GM19239 (cell line): ENCODE results near the gene DCLK2.

Experiments
- DNase-seq: peaks from one replicate; pipeline ENCODE4 v3.0.0; 2011; ENCODE audit warnings: low spot score; ENCODE audit not compliant: insufficient read length
- FAIRE-seq: peaks from 2 replicates; lab custom pipeline; 2011; peaks lifted over from hg19 to GRCh38; lab: Jason Lieb, UNC

Gene DCLK2

GRCh38 chr4:150068300-150068960, 9.8 kb upstream of the DCLK2 start:
- FAIRE-seq: no peak
- DNase-seq: no peak

- DNase-seq (no peak), FAIRE-seq (no peak)
Measured at GRCh38 chr4:150069353-150069752, 8.9 kb upstream of the DCLK2 start.

GRCh38 chr4:150070464-150071170, 7.6 kb upstream of the DCLK2 start:
- no peak for FAIRE-seq
- DNase-seq: no peak

GRCh38 chr4:150072471-150072870, 5.8 kb upstream of the DCLK2 start:
- DNase-seq: no peak
- no peak for FAIRE-seq

GRCh38 chr4:150072906-150073714, 5.1 kb upstream of the DCLK2 start:
- no peak for DNase-seq
- no peak for FAIRE-seq

GRCh38 chr4:150074064-150074463, 4.2 kb upstream of the DCLK2 start:
- DNase-seq (no peak), FAIRE-seq (no peak)

- FAIRE-seq: no peak
- DNase-seq: no peak
Measured at GRCh38 chr4:150078579-150079080, 385 bp downstream of the DCLK2 start.

GRCh38 chr4:150079081-150079581, 886 bp downstream of the DCLK2 start:
- FAIRE-seq (no peak), DNase-seq (peak; percentile 39)

GRCh38 chr4:150080337-150080736, 2.1 kb downstream of the DCLK2 start:
- no peak for FAIRE-seq

GRCh38 chr4:150080875-150081274, 2.6 kb downstream of the DCLK2 start:
- DNase-seq (no peak), FAIRE-seq (no peak)

More at GRCh38 chr4:150080337-150080736, 2.1 kb downstream of the DCLK2 start:
- no peak for DNase-seq

GRCh38 chr4:150082241-150082640, 4.0 kb downstream of the DCLK2 start:
- no peak for DNase-seq
- no peak for FAIRE-seq

- FAIRE-seq (no peak), DNase-seq (no peak)
Measured at GRCh38 chr4:150087006-150087405, 8.8 kb downstream of the DCLK2 start.

- DNase-seq (no peak), FAIRE-seq (no peak)
Measured at GRCh38 chr4:150089732-150090131, 11.5 kb downstream of the DCLK2 start.

- FAIRE-seq: no peak
Measured at GRCh38 chr4:150090836-150091235, 12.6 kb downstream of the DCLK2 start.

GRCh38 chr4:150094676-150095075, 16.4 kb downstream of the DCLK2 start:
- DNase-seq: no peak
- no peak for FAIRE-seq

More at GRCh38 chr4:150090836-150091235, 12.6 kb downstream of the DCLK2 start:
- DNase-seq: no peak

GRCh38 chr4:150096625-150097024, 18.4 kb downstream of the DCLK2 start:
- FAIRE-seq (no peak), DNase-seq (no peak)

GRCh38 chr4:150098214-150098613, 20.0 kb downstream of the DCLK2 start:
- no peak for DNase-seq
- no peak for FAIRE-seq

- FAIRE-seq (no peak), DNase-seq (no peak)
Measured at GRCh38 chr4:150104404-150105027, 26.3 kb downstream of the DCLK2 start.

- no peak for FAIRE-seq
Measured at GRCh38 chr4:150106886-150107285, 28.6 kb downstream of the DCLK2 start.

GRCh38 chr4:150108691-150109090, 30.4 kb downstream of the DCLK2 start:
- FAIRE-seq: no peak

More at GRCh38 chr4:150106886-150107285, 28.6 kb downstream of the DCLK2 start:
- no peak for DNase-seq

More at GRCh38 chr4:150108691-150109090, 30.4 kb downstream of the DCLK2 start:
- DNase-seq: no peak
